CD4-positive, alpha-beta T cell treated with Interleukin-6 for 4 hours (primary cell): ENCODE data around the gene MTHFD1.
"Not testable (repeated sequence)": the region's sequence is repeated elsewhere in the genome, so short reads cannot be mapped to it uniquely, and the experiment has no call there.

Source experiments
- DNase-seq: peaks from one replicate; pipeline ENCODE4 v3.0.0-alpha.2; 2020; ENCODE audit warnings: mixed read lengths

Gene MTHFD1

DNA sequence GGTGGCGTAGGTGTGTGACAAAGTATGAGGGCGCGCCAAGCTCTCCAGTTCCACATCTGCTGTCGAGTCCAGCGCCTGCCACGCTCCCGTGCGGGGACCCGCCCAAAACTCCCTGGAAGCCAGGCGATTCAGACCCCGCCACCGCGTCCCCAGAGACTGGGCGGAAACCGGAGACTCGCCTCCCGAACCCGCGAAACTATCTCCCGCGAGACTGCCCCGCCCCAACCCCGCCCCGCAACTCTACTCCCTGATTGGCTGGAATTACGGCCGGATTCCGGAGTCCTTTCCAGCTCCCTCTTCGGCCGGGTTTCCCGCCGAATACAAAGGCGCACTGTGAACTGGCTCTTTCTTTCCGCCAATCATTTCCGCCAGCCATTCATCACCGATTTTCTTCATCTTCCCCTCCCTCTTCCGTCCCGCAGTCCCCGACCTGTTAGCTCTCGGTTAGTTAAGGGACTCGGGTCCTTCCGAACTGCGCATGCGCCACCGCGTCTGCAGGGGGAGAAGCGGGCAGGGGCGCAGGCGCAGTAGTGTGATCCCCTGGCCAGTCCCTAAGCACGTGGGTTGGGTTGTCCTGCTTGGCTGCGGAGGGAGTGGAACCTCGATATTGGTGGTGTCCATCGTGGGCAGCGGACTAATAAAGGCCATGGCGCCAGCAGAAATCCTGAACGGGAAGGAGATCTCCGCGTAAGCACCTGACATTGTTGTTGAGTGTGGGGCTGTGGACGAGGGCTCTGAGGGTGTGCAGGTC is at the start of gene MTHFD1:
MTHFD1 (plus strand) TSS at position 572 of the 751 bp plus-strand sequence; CDS start at position 647, 75 bp downstream.
- peak; percentile 98 for DNase-seq

DNA sequence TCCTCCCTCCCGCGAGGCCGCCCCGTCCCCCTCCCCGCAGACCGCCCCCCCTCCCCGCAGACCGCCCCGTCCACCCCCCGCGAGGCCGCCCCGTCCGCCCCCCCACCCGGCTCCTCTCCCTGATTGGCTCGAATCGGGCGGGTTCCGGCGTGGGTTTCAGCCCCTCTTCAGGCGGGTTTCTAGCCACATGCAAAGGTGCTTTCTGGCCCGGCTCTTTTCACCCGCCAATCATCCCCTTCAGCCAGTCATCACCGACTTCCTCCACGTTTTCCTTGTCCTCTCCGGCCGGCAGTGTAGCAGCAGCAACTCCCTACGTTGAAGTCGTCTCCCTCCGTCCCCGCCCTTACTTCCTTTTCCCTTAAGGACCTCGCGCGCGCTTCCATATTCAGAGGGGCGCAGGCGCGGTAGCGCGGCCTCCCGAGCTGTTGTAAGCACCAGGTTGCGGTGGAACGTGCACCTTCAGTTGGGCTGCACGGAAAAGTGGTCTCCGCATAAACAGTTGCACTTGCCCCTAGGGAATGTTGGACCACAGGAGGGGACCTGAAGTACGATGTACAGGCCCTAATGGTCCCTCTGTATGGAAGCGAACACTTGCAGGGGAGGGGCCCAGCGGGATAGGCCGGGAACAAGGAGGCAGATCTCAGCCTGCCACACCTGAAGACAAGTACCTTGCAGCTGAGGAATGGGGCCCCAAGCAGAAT is 49.4 kb upstream of the MTHFD1 start:
- DNase-seq, result peak; percentile 95

DNA sequence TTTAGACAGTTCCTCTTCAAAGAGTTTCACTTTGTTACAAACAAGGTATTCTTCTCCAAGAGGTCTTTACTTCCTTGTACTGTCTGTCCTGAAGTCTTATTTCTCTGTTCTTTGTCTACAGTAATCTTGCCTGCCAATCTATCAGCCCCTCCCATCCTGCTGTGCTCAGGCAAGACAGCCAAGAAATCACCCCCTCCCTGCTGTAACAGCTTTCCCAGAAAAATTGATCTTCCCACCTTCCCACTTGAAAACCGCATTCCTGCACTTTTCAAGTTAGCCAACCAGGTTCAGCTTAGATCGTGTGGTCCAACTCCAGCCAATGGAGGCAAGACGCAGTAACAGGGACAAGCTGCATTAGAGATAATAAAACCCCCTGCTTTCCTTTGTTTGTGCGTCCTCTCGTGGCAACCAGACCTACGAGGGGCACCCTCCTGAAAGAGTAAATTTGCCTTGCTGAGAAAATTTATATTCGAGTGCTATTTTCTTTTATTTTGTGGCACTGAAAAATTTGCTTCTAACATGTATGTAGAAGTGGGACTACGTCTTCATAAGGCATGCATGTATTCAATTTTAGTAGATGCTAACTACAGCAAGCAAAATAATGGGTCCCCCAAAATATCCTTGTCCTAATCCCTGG is 47.5 kb upstream of the MTHFD1 start:
- DNase-seq, result no peak

DNA sequence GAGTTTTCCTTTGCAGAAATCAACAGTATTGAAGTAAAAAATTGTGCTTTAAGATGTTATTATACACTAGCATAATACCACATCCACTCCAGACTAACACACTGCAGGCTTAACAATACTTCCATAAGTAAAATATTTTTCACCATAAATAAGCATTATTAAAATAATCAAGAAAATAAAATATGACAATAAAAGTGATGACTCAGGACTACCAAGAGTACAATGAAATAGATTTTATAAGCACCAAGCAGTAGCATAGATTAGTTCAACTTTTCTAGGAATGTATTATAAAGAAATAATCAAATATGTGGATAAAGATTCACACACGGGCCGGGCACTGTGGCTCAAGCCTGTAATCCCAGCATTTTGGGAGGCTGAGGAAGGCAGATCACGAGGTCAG is 40.4 kb upstream of the MTHFD1 start:
- DNase-seq, result no peak

DNA sequence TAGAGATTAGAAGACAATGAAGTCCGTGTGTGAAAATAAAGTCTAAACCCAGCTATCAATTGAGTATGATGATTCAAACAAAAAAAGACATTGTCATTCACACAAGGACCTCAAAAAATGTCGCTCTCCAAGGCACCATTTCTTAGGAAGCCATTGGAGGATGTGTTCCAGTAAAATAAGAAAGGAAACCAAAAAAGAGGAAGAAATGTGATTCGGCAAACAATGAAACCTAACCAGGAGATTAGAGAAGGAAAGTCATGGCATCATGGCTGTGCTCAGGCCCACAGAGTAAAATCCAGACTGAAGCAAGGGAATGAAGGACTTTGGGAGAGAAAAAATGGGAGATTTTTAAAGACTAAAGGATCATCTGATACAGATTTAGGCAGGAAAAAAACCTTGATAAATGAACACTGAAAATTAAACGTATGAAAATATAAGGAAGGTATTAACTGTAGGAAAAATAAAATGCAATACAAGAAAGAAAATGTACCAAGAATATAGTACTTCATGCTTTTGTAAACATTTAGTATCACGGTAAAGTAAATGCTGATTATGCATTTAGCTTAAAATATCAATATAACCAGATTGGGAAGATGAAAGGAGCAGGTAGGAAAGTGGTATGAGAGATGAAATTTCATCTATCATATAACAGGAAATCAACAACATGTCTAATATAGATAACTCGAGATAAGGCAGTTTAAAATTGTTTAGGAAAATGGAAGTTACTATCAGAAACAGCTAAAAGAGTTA is 38.2 kb upstream of the MTHFD1 start:
- no peak for DNase-seq

DNA sequence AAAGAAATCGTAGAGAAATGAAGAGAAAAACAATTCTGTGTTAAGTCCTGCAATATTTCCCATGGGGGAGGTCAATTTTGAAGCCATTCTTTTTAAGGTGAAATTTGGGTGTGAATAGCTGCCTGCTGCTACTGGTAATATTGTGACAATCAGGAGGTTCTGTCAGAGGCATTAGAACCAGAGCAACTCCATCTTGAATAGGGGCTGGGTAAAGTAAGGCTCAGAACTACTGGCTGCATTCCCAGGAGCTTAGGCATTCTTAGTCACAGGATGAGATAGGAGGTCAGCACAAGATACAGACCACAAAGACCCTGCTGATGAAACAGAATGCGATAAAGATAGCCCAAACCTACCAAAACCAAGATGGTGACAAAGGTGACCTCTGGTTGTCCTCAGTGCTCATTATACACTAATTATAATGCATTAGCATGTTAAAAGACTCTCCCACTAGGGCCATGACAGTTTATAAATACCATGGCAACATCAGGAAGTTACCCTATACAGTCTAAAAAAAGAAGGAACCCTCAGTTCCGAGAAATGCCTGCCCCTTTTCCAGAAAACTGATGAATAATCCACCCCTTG is 24.8 kb upstream of the MTHFD1 start:
- DNase-seq, result no peak

DNA sequence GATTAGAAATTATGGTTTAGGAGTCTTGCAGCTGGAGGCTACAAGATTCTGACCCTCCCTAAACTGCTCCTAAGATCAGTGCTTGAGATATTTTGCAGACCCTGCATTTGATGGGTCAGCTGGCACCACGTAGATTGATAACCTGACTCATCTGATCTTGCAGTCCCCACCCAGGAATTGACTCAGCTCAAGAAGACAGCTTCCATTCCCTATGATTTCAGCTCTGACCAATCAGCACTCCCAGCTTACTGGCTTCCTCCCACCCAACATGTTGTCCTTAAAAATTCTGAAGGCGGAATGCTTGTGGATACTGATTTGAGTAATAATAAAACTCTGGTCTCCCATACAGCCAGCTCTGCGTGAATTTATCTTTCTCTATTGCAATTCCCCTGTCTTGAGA is 23.2 kb upstream of the MTHFD1 start:
- no peak for DNase-seq

DNA sequence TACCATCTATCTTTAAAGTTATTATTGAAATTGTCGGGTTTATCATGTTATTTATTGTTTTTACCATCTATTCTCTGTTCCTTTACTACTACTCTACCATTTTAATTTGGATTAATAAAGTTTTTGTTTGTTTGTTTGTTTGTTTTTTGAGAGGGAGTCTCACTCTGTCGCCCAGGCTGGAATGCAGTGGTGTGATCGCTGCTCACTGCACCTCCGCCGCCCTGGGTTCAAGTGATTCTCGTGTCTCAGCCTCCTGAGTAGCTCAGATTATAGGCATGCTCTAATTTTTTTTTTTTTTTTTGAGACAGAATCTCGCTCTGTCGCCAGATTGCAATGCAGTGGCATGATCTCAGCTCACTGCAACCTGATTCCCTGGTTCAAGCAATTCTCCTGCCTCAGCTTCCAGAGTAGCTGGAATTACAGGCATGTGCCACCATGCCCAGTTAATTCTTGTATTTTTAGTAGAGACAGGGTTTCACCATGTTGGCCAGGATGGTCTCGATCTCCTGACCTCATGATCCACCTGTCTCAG is 22.7 kb upstream of the MTHFD1 start:
- not testable (repeated sequence) for DNase-seq

DNA sequence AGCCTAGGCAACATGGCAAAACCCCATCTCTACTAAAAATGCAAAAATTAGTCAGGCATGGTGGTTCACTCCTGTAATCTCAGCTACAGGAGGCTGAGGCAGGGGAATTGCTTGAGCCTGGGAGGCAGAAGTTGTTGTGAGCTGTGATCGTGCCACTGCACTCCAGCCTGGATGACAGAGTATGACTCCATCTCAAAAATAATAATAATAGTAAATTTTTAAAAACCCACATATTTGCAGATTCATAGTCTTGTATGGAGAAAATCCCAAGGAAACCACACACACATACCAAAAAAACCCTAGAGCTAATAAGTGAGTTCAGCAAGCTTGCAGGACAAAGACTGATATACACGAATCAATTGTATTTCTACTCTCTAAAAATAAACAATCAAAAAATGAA is 19.0 kb upstream of the MTHFD1 start:
- no peak for DNase-seq

DNA sequence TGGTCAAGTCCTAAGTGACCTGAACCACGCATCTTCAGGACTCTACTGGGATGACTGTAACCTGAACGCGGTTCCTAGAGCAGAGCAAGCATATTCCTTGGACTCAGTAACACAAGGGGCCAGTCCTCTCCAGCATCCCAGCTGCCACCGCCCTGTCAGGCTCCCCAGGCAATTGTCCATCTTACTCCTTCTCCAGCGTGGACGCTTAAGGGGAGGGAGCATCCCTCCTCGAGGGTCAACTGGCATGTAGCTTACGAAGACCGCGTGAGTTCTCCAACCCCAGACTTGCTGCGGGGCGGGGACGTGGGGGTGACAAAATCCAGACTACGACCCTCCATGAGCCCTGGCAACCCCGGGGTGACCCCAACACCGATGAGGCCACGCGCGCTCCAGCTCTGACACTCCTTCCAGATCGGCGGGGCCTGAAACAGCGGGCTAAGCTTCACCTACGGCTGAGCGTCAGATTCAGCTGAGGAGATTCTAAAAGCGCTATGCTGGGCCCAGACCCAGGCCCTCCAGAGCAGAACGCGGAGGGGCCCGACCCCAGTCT is 846 bp upstream of the MTHFD1 start:
- DNase-seq, result no peak

DNA sequence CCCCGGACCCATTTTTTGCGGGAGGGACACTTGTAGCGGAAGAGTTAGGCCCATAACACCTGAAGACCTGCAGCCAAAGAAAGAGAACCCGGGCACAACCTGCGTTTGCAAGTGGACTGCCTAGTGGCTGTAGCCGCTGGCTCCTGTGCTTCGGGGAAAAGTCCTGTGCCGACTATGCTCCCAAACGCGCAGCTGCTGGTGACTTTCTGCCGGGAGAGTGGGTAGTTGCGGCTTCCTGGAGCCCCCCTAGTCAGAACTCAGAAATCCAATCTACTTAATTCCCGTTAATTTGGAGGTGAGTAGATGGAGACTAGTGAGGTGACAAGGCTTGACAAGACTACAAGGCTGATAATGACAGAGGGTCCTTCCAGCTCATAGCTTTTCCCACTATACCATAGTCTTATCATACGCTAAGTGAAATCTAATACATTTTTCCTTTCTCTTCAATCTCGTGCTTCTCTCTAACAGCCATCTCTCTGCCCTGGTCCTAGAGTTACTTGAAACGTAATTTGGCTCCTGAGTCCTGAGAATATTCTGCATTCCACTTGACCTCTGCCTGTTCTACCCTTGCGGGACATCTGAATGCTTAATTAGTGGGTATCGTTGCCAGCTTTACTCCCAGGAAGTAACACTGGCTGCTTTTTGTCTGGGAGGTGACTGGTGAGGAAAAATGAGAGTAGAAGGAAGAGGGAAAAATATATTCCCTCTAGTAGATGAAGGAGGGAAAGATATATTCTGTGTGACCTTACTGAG is 556 bp downstream of the MTHFD1 start:
- DNase-seq, result peak; percentile 44

DNA sequence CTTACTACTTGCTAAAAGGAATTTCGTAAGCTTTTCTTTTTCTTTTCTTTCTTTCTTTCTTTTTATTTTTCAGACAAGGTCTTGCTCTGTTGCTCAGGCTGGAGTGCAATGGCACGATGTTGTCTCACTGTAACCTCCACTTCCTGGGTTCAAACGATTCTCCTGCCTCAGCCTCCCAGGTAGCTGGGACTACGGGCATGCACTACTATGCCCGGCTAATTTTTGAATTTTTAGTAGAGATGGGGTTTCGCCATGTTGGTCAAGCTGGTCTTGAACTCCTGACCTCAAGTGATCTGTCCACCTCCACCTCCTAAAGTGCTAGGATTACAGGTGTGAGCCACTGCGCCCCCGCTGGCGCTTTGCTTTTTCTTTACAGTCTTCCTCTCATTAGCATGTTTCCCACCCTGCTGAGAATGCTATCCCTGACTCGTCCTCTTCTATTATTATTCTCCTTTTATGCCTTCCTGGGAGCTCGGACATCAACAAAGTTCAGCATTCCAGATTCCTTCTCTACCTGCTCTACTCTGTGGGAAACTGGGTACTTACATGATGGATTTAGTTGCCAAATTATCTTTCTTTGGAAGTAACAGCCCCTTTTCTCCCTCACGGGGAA is 3.1 kb downstream of the MTHFD1 start:
- DNase-seq, result no peak

DNA sequence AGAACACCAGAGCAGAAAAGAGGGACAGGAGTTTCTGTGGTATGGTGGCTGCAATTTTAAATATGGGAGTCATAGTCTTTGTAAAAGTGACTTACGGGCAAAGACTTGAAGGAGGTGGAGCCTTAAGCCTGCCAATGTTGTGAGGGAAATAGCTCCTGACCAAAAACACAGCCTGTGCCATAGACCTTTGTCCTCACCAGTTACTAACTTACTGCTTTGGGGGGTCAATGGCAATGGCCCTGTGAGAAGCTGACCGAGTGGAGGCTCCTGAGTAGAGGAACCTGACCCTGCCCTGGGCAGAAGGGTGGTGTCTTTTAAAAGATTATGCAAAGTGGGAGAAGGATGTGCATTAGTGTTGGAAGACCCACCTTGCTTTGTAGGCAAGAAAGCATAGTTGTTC is 3.8 kb downstream of the MTHFD1 start:
- no peak for DNase-seq

DNA sequence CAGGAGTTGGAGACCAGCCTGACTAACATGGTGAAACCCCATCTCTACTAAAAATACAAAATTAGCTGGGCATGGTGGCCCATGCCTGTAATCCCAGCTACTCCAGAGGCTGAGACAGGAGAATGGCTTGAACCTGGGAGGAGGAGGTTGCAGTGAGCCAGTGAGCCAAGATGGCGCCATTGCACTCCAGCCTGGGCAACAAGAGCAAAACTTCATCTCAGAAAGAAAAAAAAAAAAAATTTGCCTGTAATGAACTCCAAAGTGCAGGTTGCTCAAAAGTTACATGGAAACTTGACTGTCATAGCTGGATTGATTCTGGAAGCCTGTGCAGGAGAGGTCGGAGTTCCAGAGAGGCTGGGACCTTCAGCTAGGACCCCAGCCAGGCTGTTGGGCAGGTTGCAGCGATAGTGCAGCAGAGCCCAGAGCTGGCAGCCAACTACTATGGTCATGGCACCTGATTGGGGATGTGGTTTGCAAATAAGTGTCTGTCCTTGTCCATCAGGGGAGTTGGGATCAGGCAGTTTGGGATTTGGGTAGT is 5.1 kb downstream of the MTHFD1 start:
- not testable (repeated sequence) for DNase-seq

DNA sequence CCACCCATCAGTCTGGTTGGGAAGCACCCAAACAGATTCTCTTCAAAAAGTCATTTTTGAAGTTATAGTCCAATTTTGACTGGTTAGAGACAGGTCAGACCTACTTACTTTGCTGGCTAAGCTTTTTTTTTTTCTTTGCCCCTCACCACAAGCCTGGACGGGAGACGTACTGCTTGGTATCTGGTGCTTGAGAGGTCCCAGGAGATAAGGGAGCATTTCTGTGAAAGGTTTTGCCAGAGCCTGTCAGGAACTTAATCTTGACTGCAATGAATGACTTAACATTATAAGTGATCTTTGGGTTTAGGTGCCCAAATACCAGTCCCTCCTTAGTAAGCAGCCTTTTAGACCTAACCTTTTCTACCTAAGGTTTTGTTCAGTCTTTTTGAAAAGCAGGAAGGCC is 6.3 kb downstream of the MTHFD1 start:
- no peak for DNase-seq

DNA sequence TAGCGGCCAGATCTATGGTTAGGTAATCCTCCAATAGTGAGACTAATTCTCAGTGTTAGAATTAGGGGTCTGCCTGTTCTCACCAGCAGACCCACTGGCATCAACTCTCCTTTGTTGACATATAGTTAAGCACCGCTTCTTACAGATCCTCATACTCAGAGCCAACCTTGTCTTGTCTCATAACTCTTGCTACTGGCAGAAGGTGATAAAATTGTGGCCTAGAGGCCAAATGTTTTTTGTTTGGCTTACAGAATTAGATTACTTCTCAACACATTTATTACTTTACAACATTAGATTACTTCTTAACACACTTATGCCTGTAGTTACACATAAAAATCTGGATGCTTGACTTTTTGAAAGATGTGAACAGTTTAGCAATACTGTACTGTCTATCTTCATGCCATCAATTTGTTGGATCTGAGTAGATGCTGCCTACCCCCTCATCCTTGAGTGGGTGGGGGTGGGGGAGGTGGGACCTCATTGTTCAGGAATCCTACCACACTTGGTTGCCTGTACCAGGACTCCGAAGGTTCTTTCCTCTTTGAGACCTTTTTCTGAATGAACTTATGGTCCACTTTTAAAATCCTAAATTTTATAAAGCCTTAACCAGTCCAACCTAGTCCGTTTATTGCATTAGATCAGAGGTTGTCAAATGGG is 7.0 kb downstream of the MTHFD1 start:
- no peak for DNase-seq

DNA sequence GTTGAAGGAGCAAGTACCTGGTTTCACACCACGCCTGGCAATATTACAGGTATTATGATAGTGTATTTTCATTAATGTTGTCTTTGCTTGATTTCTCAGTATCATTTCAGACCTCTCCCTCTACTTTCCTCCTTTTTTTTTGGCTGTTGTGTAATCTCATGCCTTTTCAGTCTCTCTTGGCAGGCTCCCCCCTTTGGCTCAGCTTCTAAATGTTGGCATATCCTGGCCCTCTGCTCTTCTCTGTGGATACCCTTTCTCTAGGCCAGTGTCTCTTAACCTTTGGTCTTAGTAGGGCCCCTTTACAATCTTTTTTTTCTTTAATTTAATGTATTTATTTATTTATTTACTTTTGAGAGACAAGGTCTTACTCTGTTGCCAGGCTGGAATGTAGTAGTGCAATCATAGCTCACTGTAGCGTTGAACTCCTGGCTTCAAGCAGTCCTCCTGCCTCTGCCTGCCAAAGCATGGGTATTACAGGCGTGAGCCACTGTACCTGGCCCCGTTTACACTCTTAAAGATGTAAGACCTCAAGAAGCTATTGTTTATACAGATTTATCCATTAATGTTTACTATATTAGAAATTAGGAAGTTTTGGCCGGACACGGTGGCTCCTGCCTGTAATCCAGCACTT is 12.8 kb downstream of the MTHFD1 start:
- no peak for DNase-seq

DNA sequence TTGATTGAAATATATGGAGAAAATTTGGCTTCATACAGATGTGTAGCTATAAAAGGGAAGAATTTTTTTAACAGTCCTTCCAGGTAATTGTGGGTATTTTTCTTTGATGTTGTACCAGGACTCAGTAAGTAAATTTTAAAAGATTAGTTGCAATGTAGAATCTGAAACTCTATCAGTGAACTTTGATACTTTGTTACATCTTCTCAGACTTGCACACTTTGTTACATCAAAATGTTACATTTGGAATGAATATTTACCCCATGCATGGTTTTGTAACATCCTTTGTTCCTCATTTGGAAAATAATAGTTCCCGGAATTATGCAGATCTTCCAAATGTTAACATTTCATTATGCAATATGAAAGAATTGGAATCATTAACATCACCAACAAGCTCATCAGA is 13.8 kb downstream of the MTHFD1 start:
- no peak for DNase-seq

DNA sequence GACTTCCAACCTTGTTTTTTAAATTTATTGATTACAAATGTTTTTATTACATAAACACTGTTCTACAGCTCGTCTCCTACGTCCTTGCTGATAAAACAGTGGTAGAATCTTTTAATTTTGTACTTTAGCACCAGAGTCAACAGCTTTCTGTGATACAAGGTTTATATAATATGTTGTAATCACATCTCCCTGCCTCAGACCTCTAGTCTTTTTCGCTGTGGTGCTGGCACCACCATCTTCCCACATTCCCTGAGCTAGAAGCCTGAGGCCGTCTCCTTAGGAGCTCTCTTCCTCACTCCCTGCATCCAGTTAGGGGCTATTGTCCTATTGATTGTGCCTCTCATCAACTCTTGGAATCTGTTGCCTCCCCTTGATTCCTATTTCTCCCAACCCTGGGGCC is 17.1 kb downstream of the MTHFD1 start:
- no peak for DNase-seq

DNA sequence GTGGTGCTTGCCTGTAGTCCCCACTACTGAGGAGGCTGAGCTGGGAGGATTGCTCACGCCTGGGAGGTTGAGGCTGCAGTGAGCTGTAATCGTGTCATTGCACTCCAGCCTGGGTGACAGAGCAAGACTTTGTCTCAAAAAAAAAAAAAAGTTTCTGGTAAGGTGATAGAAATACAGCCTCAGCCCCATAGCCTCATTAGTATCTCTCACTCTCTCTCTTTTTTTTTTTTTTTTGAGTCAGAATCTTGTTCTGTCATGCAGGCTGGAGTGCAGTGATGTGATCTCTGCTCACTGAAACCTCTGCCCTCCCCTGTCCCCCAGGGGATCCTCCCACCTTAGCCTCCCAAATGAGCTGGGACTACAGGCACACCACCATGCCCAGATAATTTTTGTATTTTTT is 19.2 kb downstream of the MTHFD1 start:
- no peak for DNase-seq
